ENCODE data around the gene ABTB2. TPM values are rescaled to one million over a fixed set of nuclear protein-coding genes. Genes with fewer than 3 reads are reported as not detected.

The ABTB2 gene
- polyA plus RNA-seq, 2 of the 4 experiments (the other 2 are of a cell fraction) = 8.9 to 15.4 TPM

DNA sequence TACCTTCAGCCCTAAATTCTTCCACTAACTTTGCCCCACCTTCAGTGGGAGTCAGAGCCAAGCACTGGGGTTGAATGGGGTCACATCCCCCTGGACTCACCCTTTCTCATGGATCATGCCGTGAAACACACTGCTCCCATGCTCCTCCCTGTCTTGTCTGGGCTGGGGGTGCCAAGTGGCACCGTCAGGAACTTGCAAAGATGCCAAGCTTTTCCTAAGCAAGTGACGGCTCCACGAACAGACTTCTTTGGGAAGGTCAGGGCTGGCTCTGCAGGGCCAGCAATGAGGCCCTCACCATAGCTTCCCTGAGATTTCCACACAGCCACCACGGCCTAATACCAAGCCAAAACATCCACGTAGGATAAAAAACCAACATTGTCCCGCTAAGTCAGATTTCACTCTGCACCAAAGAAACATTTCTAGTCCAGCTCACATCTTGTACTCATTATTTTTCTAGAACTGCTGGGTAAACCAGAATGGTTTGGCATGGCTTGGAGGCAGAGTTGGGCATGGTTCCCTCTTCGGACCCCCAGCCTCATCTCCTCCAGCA is 175.9 kb downstream of the ABTB2 start:
- CTCF ChIA-PET = interaction anchor here (0.7 to 4.8 kb wide), 10 partner anchors 8 to 175 kb away, joined by 3 to 31 read pairs (median 4); partner anchors contain the start of gene ABTB2
- H3K4me1 ChIP-seq = peaks cover 4% of the 10 kb centered on the region
- no peak overlapping the region for H3K4me2 ChIP-seq
- no peak overlapping the region for H3K27ac ChIP-seq
- TF ChIP-seq PHF8 (IDR thresholded peaks at IDR 0.05; ENCODE audit: borderline replicate concordance, low read depth) = no peak
- no peak for TF ChIP-seq EHMT2 (IDR thresholded peaks at IDR 0.05; ENCODE audit: low read depth)
- no peak for TF ChIP-seq EP300 (IDR thresholded peaks at IDR 0.05)
- no peak for TF ChIP-seq FOSB (CRISPR knock-in tag; IDR thresholded peaks at IDR 0.05)
- TF ChIP-seq MAFK (IDR thresholded peaks at IDR 0.05; ENCODE audit: partially characterized antibody) = no peak
- FAIRE-seq (no peak), DNase-seq (ENCODE audit: low read depth in 1 of 2, low spot score in 1 of 2) (no peak), ATAC-seq (no peak)
- 94% methylated on average over 8 of the region's 8 CpGs for WGBS (ENCODE audit: missing lambda C conversion rate)
- H3K9me3 ChIP-seq = no peaks in the 10 kb centered on the region
- no peak overlapping the region for H3K4me3 ChIP-seq
- POLR2A ChIA-PET = interaction anchor here (0.7 kb wide), 1 partner anchor 175 kb away, joined by 3 read pairs; the partner anchor contains the start of gene ABTB2

GRCh38 chr11:34181251-34181650 is 176.6 kb downstream of the ABTB2 start:
- 73% methylated on average over 5 of the region's 5 CpGs for WGBS (ENCODE audit: missing lambda C conversion rate)
- ATAC-seq (no peak), DNase-seq (ENCODE audit: low read depth in 1 of 2, low spot score in 1 of 2) (no peak), FAIRE-seq (no peak)
- ChIA-PET CTCF (interaction anchor here (1.4 to 4.8 kb wide), 5 partner anchors 9 to 176 kb away, joined by 3 to 25 read pairs (median 7); partner anchors contain the start of gene ABTB2), POLR2A (interaction anchor here (0.7 kb wide), 1 partner anchor 176 kb away, joined by 3 read pairs; the partner anchor contains the start of gene ABTB2)
- H3K4me2 ChIP-seq = no peak overlapping the region
- peaks cover 11% of the 10 kb centered on the region for H3K4me1 ChIP-seq
- no peaks in the 10 kb centered on the region for H3K9me3 ChIP-seq
- no peak for TF ChIP-seq E2F6 (IDR thresholded peaks at IDR 0.05; ENCODE audit: borderline replicate concordance, low read depth)
- no peak for TF ChIP-seq BCL3 (IDR thresholded peaks at IDR 0.05)
- no peak for TF ChIP-seq REST (IDR thresholded peaks at IDR 0.05)
- TF ChIP-seq JUNB (IDR thresholded peaks at IDR 0.05) = no peak
- TF ChIP-seq, protein P1, sequence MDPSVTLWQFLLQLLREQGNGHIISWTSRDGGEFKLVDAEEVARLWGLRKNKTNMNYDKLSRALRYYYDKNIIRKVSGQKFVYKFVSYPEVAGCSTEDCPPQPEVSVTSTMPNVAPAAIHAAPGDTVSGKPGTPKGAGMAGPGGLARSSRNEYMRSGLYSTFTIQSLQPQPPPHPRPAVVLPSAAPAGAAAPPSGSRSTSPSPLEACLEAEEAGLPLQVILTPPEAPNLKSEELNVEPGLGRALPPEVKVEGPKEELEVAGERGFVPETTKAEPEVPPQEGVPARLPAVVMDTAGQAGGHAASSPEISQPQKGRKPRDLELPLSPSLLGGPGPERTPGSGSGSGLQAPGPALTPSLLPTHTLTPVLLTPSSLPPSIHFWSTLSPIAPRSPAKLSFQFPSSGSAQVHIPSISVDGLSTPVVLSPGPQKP (IDR thresholded peaks at IDR 0.05; ENCODE audit: low read depth, low read length) = no peak
- TF ChIP-seq EHMT2 (IDR thresholded peaks at IDR 0.05; ENCODE audit: low read depth) = no peak
- TF ChIP-seq NFE2L2 (conservative IDR thresholded peaks at IDR 0.05; ENCODE audit: low read length) = no peak
- no peak for TF ChIP-seq SREBF2 (IDR thresholded peaks at IDR 0.05)
- TF ChIP-seq CHD2 (IDR thresholded peaks at IDR 0.05; ENCODE audit: low read length, partially characterized antibody) = no peak
- no peak for TF ChIP-seq NR3C1 (IDR thresholded peaks at IDR 0.05)
- TF ChIP-seq, protein P2, sequence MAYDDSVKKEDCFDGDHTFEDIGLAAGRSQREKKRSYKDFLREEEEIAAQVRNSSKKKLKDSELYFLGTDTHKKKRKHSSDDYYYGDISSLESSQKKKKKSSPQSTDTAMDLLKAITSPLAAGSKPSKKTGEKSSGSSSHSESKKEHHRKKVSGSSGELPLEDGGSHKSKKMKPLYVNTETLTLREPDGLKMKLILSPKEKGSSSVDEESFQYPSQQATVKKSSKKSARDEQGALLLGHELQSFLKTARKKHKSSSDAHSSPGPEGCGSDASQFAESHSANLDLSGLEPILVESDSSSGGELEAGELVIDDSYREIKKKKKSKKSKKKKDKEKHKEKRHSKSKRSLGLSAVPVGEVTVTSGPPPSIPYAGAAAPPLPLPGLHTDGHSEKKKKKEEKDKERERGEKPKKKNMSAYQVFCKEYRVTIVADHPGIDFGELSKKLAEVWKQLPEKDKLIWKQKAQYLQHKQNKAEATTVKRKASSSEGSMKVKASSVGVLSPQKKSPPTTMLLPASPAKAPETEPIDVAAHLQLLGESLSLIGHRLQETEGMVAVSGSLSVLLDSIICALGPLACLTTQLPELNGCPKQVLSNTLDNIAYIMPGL (CRISPR knock-in tag; IDR thresholded peaks at IDR 0.05; ENCODE audit: borderline replicate concordance) = no peak
- TF ChIP-seq FOSL2 (IDR thresholded peaks at IDR 0.05) = no peak
- TF ChIP-seq FOSL2 (CRISPR knock-in tag; IDR thresholded peaks at IDR 0.05) = no peak
- TF ChIP-seq HOXA7 (CRISPR knock-in tag; IDR thresholded peaks at IDR 0.05) = no peak
- TF ChIP-seq RFX5 (IDR thresholded peaks at IDR 0.05) = no peak
- no peak for TF ChIP-seq RAD21 (conservative IDR thresholded peaks at IDR 0.05 in 1 of 2, IDR thresholded peaks at IDR 0.05 in 1 of 2)
- TF ChIP-seq CEBPB (IDR thresholded peaks at IDR 0.05) = no peak
- no peak for TF ChIP-seq PBX3 (IDR thresholded peaks at IDR 0.05)
- TF ChIP-seq MAZ (IDR thresholded peaks at IDR 0.05; ENCODE audit: borderline replicate concordance, low read depth, low read length) = no peak
- no peak for TF ChIP-seq HEYL (CRISPR knock-in tag; IDR thresholded peaks at IDR 0.05)
- TF ChIP-seq, protein P3, sequence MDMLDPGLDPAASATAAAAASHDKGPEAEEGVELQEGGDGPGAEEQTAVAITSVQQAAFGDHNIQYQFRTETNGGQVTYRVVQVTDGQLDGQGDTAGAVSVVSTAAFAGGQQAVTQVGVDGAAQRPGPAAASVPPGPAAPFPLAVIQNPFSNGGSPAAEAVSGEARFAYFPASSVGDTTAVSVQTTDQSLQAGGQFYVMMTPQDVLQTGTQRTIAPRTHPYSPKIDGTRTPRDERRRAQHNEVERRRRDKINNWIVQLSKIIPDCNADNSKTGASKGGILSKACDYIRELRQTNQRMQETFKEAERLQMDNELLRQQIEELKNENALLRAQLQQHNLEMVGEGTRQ (IDR thresholded peaks at IDR 0.05) = no peak
- no peak overlapping the region for H3K4me3 ChIP-seq
- no peak overlapping the region for H3K27ac ChIP-seq

Measured in A549 (cell line).